Measurements from ENCODE around the gene THOP1.

THOP1 gene

DNA sequence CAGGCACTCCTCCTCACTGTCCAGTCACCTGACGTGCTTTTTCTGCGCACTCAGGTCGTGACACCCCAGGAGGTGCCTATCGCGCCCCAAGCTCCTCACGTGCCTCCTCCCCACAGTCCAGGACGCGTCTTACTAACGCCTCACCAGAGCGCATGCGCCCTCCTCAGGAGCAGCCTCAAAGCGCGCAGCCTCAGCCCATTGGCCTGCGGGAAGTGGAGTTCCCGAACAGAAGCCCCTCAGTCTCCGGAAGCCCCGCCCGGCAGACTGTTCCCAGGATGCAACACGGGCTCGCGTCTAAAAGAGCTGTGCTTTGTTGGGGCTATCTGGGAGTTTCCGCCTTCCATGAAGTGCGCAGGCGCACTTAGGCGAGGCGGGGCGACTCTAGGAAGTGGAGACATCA lies 73.6 kb downstream of the THOP1 start:
- DNase-seq: no peak

DNA sequence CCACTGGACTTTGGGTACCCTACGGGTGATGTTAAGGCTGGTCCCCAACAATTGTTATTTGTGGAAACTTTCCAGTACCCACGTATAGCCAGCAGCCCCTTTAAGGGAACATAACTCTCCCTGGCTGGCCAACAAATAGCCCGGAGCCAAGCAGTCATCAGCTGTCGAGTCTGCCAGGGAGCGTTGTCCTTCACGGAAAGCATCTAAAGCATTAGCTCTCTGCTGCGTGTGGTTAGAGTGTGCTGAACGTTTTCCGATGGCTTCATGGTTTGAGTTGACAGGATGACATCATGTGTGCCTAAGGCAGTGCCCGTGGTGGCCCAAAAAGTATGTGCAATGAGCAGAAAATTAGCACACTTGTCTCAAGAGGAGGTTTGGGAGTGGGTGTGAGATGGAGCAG lies 78.5 kb downstream of the THOP1 start:
- no peak for DNase-seq
